SU-DHL-6 (cell line): ENCODE measurements around the gene KIFC3.

Experiments
- H2AFZ ChIP-seq: fragments of 200-600 bp; sonication (generic); 2 replicates; pipeline ENCODE4 v1.6.1; 2014; ENCODE audit warnings: low read depth, mild to moderate bottlenecking, moderate library complexity, mixed read lengths, antibody characterized with exemption, low read length; ENCODE audit not compliant: severe bottlenecking
- H3F3A ChIP-seq: fragments of 200-600 bp; shearing (Covaris generic); 2 replicates; pipeline ENCODE4 v1.6.0; 2016; ENCODE audit warnings: antibody characterized with exemption, mild to moderate bottlenecking; ENCODE audit not compliant: insufficient read depth
- H3K27ac ChIP-seq: fragments of 200-600 bp; sonication (generic); 2 replicates; pipeline ENCODE4 v1.5.1; 2016; ENCODE audit warnings: low read depth, mild to moderate bottlenecking, low read length, moderate library complexity, mixed read lengths
- H3K27me3 ChIP-seq: fragments of 200-600 bp; sonication (generic), shearing (Covaris generic); 2 replicates; pipeline ENCODE4 v1.6.0; 2014; ENCODE audit warnings: mild to moderate bottlenecking, low read length
- H3K36me3 ChIP-seq: fragments of 200-600 bp; sonication (generic); 2 replicates; pipeline ENCODE4 v1.6.1; 2014; ENCODE audit warnings: mild to moderate bottlenecking, low read length, mixed read lengths
- H3K4me2 ChIP-seq: fragments of 300-600, 200-600 bp; shearing (Covaris generic), sonication (generic); 2 replicates; pipeline ENCODE4 v1.6.0; 2014; ENCODE audit warnings: low read length, low read depth, mild to moderate bottlenecking; ENCODE audit not compliant: poor library complexity, severe bottlenecking
- H3K4me3 ChIP-seq: fragments of 200-600 bp; sonication (generic); 2 replicates; pipeline ENCODE4 v1.5.1; 2014; ENCODE audit warnings: antibody characterized with exemption, low read length, mild to moderate bottlenecking, mixed read lengths; ENCODE audit not compliant: insufficient read depth, poor library complexity, severe bottlenecking
- H3K79me2 ChIP-seq: fragments of 200-600 bp; sonication (generic); 2 replicates; pipeline ENCODE4 v1.6.1; 2014; ENCODE audit warnings: mild to moderate bottlenecking, low read length, moderate library complexity; ENCODE audit not compliant: insufficient read depth
- H3K9ac ChIP-seq: fragments of 200-600 bp; sonication (generic); 2 replicates; pipeline ENCODE4 v1.7.0; 2014; ENCODE audit warnings: mild to moderate bottlenecking, low read length
- H3K9me2 ChIP-seq: fragments of 200-600 bp; sonication (generic); replicated peaks from 2 replicates; pipeline ENCODE4 v1.6.1; 2014; ENCODE audit warnings: low read length; ENCODE audit not compliant: insufficient read depth
- H3K9me3 ChIP-seq: fragments of 200-600 bp; sonication (generic); 2 replicates; pipeline ENCODE4 v1.6.1; 2014; ENCODE audit warnings: low read length, mixed read lengths; ENCODE audit not compliant: insufficient read depth
- H4K20me1 ChIP-seq: fragments of 200-600 bp; sonication (generic); 2 replicates; pipeline ENCODE4 v1.6.1; 2014; ENCODE audit warnings: low read depth, mild to moderate bottlenecking, antibody characterized with exemption, low read length, moderate library complexity, mixed read lengths
- CTCF ChIP-seq: fragments of 200-600 bp; sonication (generic); IDR thresholded peaks from one replicate; pipeline ENCODE4 v1.5.1; 2017; ENCODE audit warnings: antibody characterized with exemption, mild to moderate bottlenecking, low read length, moderate library complexity; ENCODE audit not compliant: insufficient read depth, poor library complexity, severe bottlenecking
- EZH2phosphoT487 ChIP-seq: fragments of 200-600 bp; sonication (generic), shearing (Covaris generic); conservative IDR thresholded peaks from 2 replicates; pipeline ENCODE4 v1.6.1; 2018; ENCODE audit warnings: mild to moderate bottlenecking, antibody characterized with exemption, low read length, moderate library complexity, mixed read lengths

The KIFC3 gene

DNA sequence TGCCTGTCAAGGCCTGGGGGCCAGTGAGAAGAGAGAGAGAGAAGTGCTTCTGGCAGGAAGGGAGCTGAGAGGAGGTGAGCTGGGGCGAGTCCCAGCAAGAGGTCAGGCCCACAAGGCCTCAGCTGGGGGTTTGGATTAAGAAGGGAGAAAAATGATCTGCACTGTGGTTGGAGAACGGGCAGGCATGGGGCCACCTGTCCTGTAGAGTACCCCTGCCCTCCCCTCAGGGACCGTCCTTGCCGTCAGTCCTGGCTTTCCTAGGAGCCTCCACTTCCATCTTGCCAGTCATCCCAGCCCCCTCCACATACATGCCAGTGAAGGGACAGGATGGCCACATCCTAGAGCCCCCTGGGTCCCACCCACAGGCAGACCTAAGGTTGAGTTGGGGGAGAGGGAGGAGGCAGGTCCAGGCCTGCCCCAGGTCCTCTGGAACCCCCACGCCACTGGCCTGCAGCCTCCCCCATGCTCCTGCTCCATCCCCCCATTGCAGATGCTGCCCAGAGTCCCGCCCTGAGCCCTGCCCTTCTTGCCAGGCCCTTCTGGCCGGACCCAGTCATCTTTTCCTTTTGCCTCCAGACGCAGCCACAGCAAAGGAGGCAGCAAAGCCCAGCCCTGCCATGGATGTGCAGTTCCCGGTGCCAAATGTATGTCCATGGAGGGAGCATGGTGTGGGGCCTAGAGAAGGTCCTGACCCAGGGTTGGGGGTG, 47.8 kb downstream of the KIFC3 start:
- Histone ChIP-seq H2AFZ (no peak overlapping the region), H3K27me3 (no peaks in the 10 kb centered on the region), H4K20me1 (no peaks in the 10 kb centered on the region), H3K9me2 (no peaks in the 10 kb centered on the region), H3K79me2 (no peaks in the 10 kb centered on the region), H3K36me3 (no peaks in the 10 kb centered on the region), H3K4me2 (no peak overlapping the region), H3K9ac (no peak overlapping the region), H3K27ac (no peak overlapping the region), H3K9me3 (no peaks in the 10 kb centered on the region), H3K4me3 (no peak overlapping the region), H3F3A (no peaks in the 10 kb centered on the region)
- TF ChIP-seq EZH2phosphoT487 (no peak), CTCF (no peak)

DNA sequence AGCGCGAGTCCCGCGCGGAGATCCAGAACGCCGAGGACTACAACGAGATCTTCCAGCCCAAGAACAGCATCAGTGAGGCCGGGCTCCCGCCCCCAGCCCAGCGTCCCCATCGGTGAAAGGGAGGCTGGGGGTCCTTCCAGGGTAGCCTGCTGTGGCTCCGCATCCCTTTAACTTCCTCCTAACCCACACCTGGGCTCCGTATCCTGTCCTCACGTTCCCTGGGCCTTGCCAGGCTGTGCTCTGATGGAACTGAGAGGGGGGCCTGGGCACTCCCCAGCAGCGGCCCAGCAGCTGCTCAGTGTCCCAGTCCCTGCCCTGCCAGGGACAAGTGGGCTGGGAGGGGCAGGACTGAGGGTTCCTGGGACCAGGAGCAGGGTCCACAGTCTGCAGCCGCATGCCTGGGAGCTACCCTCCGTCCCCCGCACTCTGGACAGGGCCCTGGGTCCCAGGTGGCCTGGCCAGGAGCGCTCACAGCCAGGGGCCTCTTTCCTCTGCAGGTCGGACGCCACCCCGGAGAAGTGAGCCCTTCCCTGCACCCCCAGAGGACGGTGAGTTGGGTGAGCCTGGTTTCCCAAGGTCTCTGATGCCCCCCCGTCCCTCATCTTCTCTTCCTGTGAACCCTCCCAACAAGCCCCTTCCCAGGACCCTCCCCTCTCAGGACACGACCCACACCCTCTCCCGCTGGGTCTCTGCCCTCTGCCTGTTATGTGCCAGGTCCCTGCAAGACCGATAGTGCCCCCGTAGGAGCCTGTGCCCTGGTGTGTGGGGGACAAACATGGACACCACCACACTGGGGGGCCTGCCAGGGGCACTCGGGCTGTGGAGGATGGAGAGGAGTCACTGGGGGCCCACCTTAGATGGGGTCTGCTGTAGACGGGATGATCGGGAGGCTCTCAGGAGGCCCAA, 48.6 kb downstream of the KIFC3 start:
- H2AFZ ChIP-seq: no peak overlapping the region
- no peaks in the 10 kb centered on the region for H3F3A ChIP-seq
- no peak overlapping the region for H3K4me2 ChIP-seq
- no peaks in the 10 kb centered on the region for H3K27me3 ChIP-seq
- TF ChIP-seq CTCF (no peak), EZH2phosphoT487 (no peak)
- no peak overlapping the region for H3K9ac ChIP-seq
- H3K27ac ChIP-seq: no peak overlapping the region
- no peaks in the 10 kb centered on the region for H3K36me3 ChIP-seq
- H3K9me2 ChIP-seq: no peaks in the 10 kb centered on the region
- no peaks in the 10 kb centered on the region for H3K9me3 ChIP-seq
- no peak overlapping the region for H3K4me3 ChIP-seq
- no peaks in the 10 kb centered on the region for H3K79me2 ChIP-seq
- H4K20me1 ChIP-seq: no peaks in the 10 kb centered on the region

DNA sequence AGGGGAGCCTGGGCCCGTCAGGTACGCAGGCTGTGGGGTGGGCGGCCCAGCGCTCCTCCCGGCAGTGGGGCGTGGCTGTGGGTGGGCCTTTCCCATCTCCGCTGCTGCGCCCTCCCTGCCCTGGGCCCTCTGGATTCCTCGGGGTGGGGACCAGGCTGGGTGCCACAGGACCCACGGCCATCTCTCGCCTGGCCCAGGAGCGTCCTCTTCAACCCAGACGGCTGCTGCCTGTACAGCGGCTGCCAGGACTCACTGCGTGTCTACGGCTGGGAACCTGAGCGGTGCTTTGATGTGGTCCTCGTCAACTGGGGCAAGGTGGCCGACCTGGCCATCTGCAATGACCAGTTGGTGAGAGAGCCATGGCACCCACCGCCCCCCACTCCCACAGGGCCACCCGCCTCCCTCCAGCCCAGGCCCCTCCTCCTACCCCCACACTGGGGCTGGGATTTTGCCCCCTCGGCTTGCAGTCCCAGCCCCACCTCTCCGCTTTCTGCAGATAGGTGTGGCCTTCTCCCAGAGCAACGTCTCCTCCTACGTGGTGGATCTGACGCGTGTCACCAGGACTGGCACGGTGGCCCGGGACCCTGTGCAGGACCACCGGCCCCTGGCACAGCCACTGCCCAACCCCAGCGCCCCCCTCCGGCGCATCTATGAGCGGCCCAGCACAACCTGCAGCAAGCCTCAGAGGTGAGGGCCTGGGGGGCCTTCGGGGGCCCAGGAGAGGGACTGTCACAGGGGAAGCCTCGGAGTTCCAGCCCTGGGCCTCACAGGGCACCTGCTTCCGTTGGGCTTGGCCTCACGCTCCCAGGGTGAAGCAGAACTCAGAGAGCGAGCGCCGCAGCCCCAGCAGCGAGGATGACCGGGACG, 49.5 kb downstream of the KIFC3 start:
- Histone ChIP-seq H3K27me3 (no peaks in the 10 kb centered on the region), H3K9ac (no peak overlapping the region), H2AFZ (no peak overlapping the region), H3K27ac (no peak overlapping the region), H3F3A (no peaks in the 10 kb centered on the region), H4K20me1 (no peaks in the 10 kb centered on the region), H3K4me3 (no peak overlapping the region), H3K9me3 (no peaks in the 10 kb centered on the region), H3K4me2 (no peak overlapping the region), H3K36me3 (no peaks in the 10 kb centered on the region), H3K79me2 (no peaks in the 10 kb centered on the region), H3K9me2 (no peaks in the 10 kb centered on the region)
- no peak for TF ChIP-seq EZH2phosphoT487
- TF ChIP-seq CTCF: no peak
